PC-3 (cell line): ENCODE measurements around the gene CIB2.

Experiments
- EZH2 ChIP-seq: fragments of 300-600 bp; sonication (generic); IDR thresholded peaks from one replicate; pipeline ENCODE4 v1.6.1; 2017; ENCODE audit warnings: antibody characterized with exemption, mild to moderate bottlenecking, low read length; ENCODE audit not compliant: unreplicated experiment
- EZH2phosphoT487 ChIP-seq: fragments of 300-600 bp; sonication (generic); IDR thresholded peaks from 2 replicates; pipeline ENCODE4 v1.6.1; 2018; ENCODE audit warnings: mild to moderate bottlenecking, antibody characterized with exemption, low read length, borderline replicate concordance
- TF ChIP-seq, protein P1 (sequence below): fragments of 300-600 bp; sonication (generic); conservative IDR thresholded peaks from 2 replicates; pipeline ENCODE4 v1.5.1; 2017; ENCODE audit warnings: antibody characterized with exemption, low read depth, mild to moderate bottlenecking, low read length

GRCh38 chr15:78058401-78058935, 72.8 kb downstream of the CIB2 start:
- TF ChIP-seq, protein P1, sequence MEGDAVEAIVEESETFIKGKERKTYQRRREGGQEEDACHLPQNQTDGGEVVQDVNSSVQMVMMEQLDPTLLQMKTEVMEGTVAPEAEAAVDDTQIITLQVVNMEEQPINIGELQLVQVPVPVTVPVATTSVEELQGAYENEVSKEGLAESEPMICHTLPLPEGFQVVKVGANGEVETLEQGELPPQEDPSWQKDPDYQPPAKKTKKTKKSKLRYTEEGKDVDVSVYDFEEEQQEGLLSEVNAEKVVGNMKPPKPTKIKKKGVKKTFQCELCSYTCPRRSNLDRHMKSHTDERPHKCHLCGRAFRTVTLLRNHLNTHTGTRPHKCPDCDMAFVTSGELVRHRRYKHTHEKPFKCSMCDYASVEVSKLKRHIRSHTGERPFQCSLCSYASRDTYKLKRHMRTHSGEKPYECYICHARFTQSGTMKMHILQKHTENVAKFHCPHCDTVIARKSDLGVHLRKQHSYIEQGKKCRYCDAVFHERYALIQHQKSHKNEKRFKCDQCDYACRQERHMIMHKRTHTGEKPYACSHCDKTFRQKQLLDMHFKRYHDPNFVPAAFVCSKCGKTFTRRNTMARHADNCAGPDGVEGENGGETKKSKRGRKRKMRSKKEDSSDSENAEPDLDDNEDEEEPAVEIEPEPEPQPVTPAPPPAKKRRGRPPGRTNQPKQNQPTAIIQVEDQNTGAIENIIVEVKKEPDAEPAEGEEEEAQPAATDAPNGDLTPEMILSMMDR = no peak
- no peak for TF ChIP-seq EZH2
- TF ChIP-seq EZH2phosphoT487 = no peak
